GM12878 (cell line): Measurements from ENCODE around the gene FOXI1.

Source experiments
- HCFC1 ChIP-seq: fragments of 150-350 bp; IDR thresholded peaks from 2 replicates; pipeline ENCODE4 v1.6.1; 2014; ENCODE audit warnings: low read length
- NFYA ChIP-seq: IDR thresholded peaks from 2 replicates; pipeline ENCODE4 v1.6.1; 2011; ENCODE audit warnings: low read depth, mild to moderate bottlenecking, low read length, improper control_type of control experiment, borderline replicate concordance
- YY1 ChIP-seq: IDR thresholded peaks from 2 replicates; pipeline ENCODE4 v1.6.1; 2011; ENCODE audit warnings: low read depth, mild to moderate bottlenecking, low read length

DNA sequence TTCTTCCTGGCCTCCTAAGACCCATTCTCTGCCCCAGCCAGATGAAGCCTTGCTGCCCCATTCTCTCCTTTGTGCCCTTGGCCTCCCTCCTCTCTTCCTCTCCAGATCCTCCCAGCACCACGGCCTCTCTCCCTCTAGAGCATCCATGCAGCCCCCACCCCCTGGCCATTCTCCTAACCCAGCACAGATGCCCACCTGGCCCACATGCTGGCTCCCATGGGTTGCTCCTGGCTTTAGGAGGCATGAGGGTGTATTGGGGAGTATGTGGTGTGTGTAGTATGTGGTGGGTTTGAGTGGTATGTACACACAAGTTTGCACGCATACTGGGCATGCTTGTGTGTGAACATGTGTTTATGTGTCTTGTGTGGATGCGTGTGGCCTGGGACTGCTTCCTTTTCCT, 47.1 kb downstream of the FOXI1 start:
- TF ChIP-seq HCFC1 (no peak), NFYA (no peak), YY1 (no peak)
